Loucy (cell line): ENCODE data around the gene JSRP1.

Experiments used
- EZH2phosphoT487 ChIP-seq: fragments of 200-600 bp; IDR thresholded peaks from 2 replicates; pipeline ENCODE4 v1.6.1; 2018; ENCODE audit warnings: antibody characterized with exemption, mild to moderate bottlenecking, moderate library complexity, borderline replicate concordance
- TF ChIP-seq, protein P1 (sequence below): fragments of 200-600 bp; sonication (generic); conservative IDR thresholded peaks from 2 replicates; pipeline ENCODE4 v1.5.1; 2014; ENCODE audit warnings: mild to moderate bottlenecking, antibody characterized with exemption, low read length

DNA sequence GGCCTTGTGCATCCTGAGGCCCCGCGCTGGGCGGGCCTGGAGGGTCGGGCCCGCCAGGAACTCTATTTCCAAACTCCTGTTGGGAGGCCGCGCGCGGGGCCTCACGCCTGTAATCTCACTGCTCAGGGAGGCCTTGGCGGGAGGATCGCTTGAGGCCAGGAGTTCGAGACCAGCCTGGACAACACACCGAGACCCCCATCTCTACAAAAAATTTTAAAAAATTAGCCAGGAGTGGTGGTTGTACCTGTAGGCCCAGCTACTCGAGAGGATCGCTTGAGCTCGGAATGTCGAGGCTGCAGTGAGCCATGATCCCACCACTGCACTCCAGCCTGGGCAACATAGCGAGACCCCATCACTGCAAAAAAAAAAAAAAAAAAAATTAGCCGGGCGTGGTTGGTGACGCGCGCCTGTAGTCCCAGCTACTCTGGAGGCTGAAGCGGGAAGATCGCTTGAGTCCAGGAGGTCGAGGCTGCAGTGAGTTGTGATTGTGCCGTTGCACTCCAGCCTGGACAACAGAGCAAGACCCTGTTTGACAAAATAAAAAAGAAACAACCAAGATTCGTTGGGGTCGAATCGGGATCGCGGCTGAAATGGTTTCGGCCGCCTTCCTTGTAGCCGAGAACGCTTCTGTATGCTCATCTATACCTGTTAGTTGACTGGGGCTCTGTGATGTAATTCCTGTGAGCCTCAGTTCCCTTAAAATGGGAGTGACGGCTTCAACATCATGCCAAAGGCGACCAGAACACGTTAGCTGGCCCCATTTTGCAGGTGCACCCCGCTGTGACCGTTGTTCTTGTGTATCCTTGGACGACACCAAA lies 19.0 kb downstream of the JSRP1 start:
- TF ChIP-seq, protein P1, sequence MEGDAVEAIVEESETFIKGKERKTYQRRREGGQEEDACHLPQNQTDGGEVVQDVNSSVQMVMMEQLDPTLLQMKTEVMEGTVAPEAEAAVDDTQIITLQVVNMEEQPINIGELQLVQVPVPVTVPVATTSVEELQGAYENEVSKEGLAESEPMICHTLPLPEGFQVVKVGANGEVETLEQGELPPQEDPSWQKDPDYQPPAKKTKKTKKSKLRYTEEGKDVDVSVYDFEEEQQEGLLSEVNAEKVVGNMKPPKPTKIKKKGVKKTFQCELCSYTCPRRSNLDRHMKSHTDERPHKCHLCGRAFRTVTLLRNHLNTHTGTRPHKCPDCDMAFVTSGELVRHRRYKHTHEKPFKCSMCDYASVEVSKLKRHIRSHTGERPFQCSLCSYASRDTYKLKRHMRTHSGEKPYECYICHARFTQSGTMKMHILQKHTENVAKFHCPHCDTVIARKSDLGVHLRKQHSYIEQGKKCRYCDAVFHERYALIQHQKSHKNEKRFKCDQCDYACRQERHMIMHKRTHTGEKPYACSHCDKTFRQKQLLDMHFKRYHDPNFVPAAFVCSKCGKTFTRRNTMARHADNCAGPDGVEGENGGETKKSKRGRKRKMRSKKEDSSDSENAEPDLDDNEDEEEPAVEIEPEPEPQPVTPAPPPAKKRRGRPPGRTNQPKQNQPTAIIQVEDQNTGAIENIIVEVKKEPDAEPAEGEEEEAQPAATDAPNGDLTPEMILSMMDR = no peak
- no peak for TF ChIP-seq EZH2phosphoT487
